WTC11 (cell line): ENCODE data around the gene LMO1. TPM values are rescaled to one million over a fixed set of nuclear protein-coding genes. Genes with fewer than 3 reads are reported as not detected.

ENCODE experiments used
- ATAC-seq: fragments of 200-7000 bp; cut with Tn5 transposase; 2 replicates; pipeline ENCODE4 v1.10.0; 2021; ENCODE audit warnings: mild to moderate bottlenecking, moderate library complexity
- CTCF ChIA-PET: fragments of 300-600 bp; sonication (Branson Sonifier 250); formaldehyde crosslinking; loops from one replicate; lab custom pipeline; 2021; ENCODE audit warnings: antibody characterized with exemption; lab: Charles Lee
- POLR2A ChIA-PET: fragments of 350-600 bp; sonication (Branson Sonifier 250); formaldehyde crosslinking; loops from one replicate; lab custom pipeline; 2021; ENCODE audit warnings: antibody characterized with exemption; lab: Charles Lee
- DNase-seq: peaks from one replicate; pipeline ENCODE4 v3.0.0; 2021; ENCODE audit warnings: low spot score
- H3K27ac Mint-ChIP-seq: 2 replicates; pipeline ENCODE4 v1.8.0; 2021; ENCODE audit warnings: mixed read lengths
- H3K27me3 Mint-ChIP-seq: 2 replicates; pipeline ENCODE4 v1.8.0; 2021; ENCODE audit warnings: low read depth, mild to moderate bottlenecking, moderate library complexity, mixed read lengths
- H3K36me3 Mint-ChIP-seq: 2 replicates; pipeline ENCODE4 v1.8.0; 2021; ENCODE audit warnings: mixed read lengths
- H3K4me1 Mint-ChIP-seq: 2 replicates; pipeline ENCODE4 v1.8.0; 2022; ENCODE audit warnings: mixed read lengths
- H3K4me3 Mint-ChIP-seq: 2 replicates; pipeline ENCODE4 v1.8.0; 2021; ENCODE audit warnings: mild to moderate bottlenecking, moderate library complexity, mixed read lengths
- H3K9me3 Mint-ChIP-seq: 2 replicates; pipeline ENCODE4 v1.8.0; 2021; ENCODE audit warnings: mixed read lengths
- ELF4 ChIP-seq: sonication (generic); formaldehyde crosslinking; IDR thresholded peaks from 2 replicates; pipeline ENCODE4 v1.8.1; 2022; ENCODE audit warnings: low read depth, mild to moderate bottlenecking, moderate library complexity, missing genetic modification reagents
- ETV6 ChIP-seq: sonication (generic); formaldehyde crosslinking; IDR thresholded peaks from 2 replicates; pipeline ENCODE4 v1.8.1; 2022; ENCODE audit warnings: mild to moderate bottlenecking, missing genetic modification reagents
- IRF2 ChIP-seq: sonication (generic); formaldehyde crosslinking; IDR thresholded peaks from 2 replicates; pipeline ENCODE4 v1.8.0; 2022; ENCODE audit warnings: low read depth, missing genetic modification reagents, borderline replicate concordance
- NFE2L1 ChIP-seq: sonication (generic); formaldehyde crosslinking; IDR thresholded peaks from 2 replicates; pipeline ENCODE4 v1.8.1; 2023; ENCODE audit warnings: missing genetic modification reagents
- TEAD4 ChIP-seq: sonication (generic); formaldehyde crosslinking; IDR thresholded peaks from 2 replicates; pipeline ENCODE4 v1.8.0; 2022; ENCODE audit warnings: mild to moderate bottlenecking, missing genetic modification reagents
- TP53 ChIP-seq: sonication (generic); formaldehyde crosslinking; IDR thresholded peaks from 2 replicates; pipeline ENCODE4 v1.8.1; 2023; ENCODE audit warnings: mild to moderate bottlenecking, missing genetic modification reagents
- ZBTB21 ChIP-seq: sonication (generic); formaldehyde crosslinking; IDR thresholded peaks from 2 replicates; pipeline ENCODE4 v1.8.1; 2023; ENCODE audit warnings: mild to moderate bottlenecking, missing genetic modification reagents, borderline replicate concordance
- ZNF219 ChIP-seq: sonication (generic); formaldehyde crosslinking; IDR thresholded peaks from 2 replicates; pipeline ENCODE4 v1.8.0; 2023; ENCODE audit warnings: missing genetic modification reagents, mild to moderate bottlenecking, borderline replicate concordance
- ZNF317 ChIP-seq: sonication (generic); formaldehyde crosslinking; IDR thresholded peaks from 2 replicates; pipeline ENCODE4 v1.8.1; 2023; ENCODE audit warnings: low read depth, mild to moderate bottlenecking, moderate library complexity, missing genetic modification reagents, borderline replicate concordance
- total RNA-seq: library from RNA; stranded (reverse); gene quantifications from 3 replicates; pipeline ENCODE4 v1.2.3, GENCODE V29; 2021
- TF ChIP-seq, protein P1 (sequence below): sonication (generic); formaldehyde crosslinking; IDR thresholded peaks from 2 replicates; pipeline ENCODE4 v1.8.1; 2022; ENCODE audit warnings: mild to moderate bottlenecking, moderate library complexity, missing genetic modification reagents
- TF ChIP-seq, protein P2 (sequence below): sonication (generic); formaldehyde crosslinking; IDR thresholded peaks from 2 replicates; pipeline ENCODE4 v1.8.1; 2023; ENCODE audit warnings: mild to moderate bottlenecking, missing genetic modification reagents, moderate library complexity
- TF ChIP-seq, protein P3 (sequence below): sonication (generic); formaldehyde crosslinking; IDR thresholded peaks from 2 replicates; pipeline ENCODE4 v1.8.1; 2022; ENCODE audit warnings: low read depth, mild to moderate bottlenecking, moderate library complexity, missing genetic modification reagents, borderline replicate concordance
- TF ChIP-seq, protein P4 (sequence below): sonication (generic); formaldehyde crosslinking; IDR thresholded peaks from 2 replicates; pipeline ENCODE4 v1.8.0; 2023; ENCODE audit warnings: missing genetic modification reagents, mild to moderate bottlenecking, borderline replicate concordance
- TF ChIP-seq, protein P5 (sequence below): sonication (generic); formaldehyde crosslinking; IDR thresholded peaks from 2 replicates; pipeline ENCODE4 v1.8.1; 2023; ENCODE audit warnings: mild to moderate bottlenecking, moderate library complexity, missing genetic modification reagents
- TF ChIP-seq, protein P6 (sequence below): fragments of 250-450 bp; sonication (Bioruptor Pico); IDR thresholded peaks from 2 replicates; pipeline ENCODE4 v2.1.2; 2022; ENCODE audit warnings: mild to moderate bottlenecking, moderate library complexity
- TF ChIP-seq, protein P7 (sequence below): fragments of 250-450 bp; sonication (Bioruptor Pico); conservative IDR thresholded peaks from 2 replicates; pipeline ENCODE4 v1.9.0; 2021; ENCODE audit warnings: mild to moderate bottlenecking
- TF ChIP-seq, protein P8 (sequence below): sonication (generic); formaldehyde crosslinking; IDR thresholded peaks from 2 replicates; pipeline ENCODE4 v1.8.1; 2022; ENCODE audit warnings: missing genetic modification reagents, borderline replicate concordance

LMO1 gene
- total RNA-seq, 1 experiment from 2014 or later, result 0.44 TPM

DNA sequence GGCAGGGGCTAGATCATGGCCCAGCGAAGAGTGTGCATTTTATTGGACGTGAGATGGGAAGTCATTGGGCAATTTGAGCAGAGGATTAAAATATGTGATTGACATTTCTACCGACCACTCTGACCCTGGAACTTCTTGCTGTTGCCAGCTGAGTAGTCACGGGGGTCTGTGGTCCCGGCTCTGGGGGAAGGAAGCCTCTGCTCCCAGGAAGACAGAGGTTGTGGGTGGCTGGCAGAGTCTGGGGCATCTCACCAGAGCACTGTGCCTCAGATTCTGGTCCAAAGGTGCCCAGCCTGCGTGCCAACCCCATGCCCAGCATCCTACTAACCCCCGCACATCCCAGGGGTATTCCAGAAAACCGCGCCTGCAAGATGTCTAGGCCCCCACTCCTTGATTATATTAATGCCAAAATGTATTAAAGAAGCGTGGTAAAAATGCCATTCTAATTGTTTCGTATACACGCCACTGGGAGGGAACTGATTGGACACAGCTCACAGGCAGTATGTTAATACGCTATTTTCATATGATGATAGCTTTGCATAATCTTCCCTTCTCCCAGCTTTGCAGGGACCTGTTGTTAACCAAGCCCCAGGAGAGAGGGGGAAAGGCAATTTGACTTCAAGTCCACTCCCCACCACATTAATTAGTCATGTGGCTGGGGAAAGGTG, 25.3 kb upstream of the LMO1 start:
- Mint-ChIP-seq H3K27me3 (peaks cover 11% of the 10 kb centered on the region), H3K36me3 (no peaks in the 10 kb centered on the region), H3K4me3 (no peak overlapping the region), H3K4me1 (peaks cover 2% of the 10 kb centered on the region), H3K27ac (no peak overlapping the region)
- TF ChIP-seq ETV6 (CRISPR knock-in tag) (no peak), ZBTB21 (no peak), ZNF219 (CRISPR knock-in tag) (no peak), TP53 (CRISPR knock-in tag) (no peak), NFE2L1 (CRISPR knock-in tag) (no peak), ELF4 (CRISPR knock-in tag) (no peak), ZNF317 (CRISPR knock-in tag) (no peak), IRF2 (CRISPR knock-in tag) (no peak), TEAD4 (CRISPR knock-in tag) (no peak)
- TF ChIP-seq, protein P1, sequence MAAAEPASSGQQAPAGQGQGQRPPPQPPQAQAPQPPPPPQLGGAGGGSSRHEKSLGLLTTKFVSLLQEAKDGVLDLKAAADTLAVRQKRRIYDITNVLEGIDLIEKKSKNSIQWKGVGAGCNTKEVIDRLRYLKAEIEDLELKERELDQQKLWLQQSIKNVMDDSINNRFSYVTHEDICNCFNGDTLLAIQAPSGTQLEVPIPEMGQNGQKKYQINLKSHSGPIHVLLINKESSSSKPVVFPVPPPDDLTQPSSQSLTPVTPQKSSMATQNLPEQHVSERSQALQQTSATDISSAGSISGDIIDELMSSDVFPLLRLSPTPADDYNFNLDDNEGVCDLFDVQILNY, result no peak
- TF ChIP-seq, protein P2, sequence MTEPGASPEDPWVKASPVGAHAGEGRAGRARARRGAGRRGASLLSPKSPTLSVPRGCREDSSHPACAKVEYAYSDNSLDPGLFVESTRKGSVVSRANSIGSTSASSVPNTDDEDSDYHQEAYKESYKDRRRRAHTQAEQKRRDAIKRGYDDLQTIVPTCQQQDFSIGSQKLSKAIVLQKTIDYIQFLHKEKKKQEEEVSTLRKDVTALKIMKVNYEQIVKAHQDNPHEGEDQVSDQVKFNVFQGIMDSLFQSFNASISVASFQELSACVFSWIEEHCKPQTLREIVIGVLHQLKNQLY, result no peak
- TF ChIP-seq, protein P3, sequence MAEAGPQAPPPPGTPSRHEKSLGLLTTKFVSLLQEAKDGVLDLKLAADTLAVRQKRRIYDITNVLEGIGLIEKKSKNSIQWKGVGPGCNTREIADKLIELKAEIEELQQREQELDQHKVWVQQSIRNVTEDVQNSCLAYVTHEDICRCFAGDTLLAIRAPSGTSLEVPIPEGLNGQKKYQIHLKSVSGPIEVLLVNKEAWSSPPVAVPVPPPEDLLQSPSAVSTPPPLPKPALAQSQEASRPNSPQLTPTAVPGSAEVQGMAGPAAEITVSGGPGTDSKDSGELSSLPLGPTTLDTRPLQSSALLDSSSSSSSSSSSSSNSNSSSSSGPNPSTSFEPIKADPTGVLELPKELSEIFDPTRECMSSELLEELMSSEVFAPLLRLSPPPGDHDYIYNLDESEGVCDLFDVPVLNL (CRISPR knock-in tag), result no peak
- TF ChIP-seq, protein P4, sequence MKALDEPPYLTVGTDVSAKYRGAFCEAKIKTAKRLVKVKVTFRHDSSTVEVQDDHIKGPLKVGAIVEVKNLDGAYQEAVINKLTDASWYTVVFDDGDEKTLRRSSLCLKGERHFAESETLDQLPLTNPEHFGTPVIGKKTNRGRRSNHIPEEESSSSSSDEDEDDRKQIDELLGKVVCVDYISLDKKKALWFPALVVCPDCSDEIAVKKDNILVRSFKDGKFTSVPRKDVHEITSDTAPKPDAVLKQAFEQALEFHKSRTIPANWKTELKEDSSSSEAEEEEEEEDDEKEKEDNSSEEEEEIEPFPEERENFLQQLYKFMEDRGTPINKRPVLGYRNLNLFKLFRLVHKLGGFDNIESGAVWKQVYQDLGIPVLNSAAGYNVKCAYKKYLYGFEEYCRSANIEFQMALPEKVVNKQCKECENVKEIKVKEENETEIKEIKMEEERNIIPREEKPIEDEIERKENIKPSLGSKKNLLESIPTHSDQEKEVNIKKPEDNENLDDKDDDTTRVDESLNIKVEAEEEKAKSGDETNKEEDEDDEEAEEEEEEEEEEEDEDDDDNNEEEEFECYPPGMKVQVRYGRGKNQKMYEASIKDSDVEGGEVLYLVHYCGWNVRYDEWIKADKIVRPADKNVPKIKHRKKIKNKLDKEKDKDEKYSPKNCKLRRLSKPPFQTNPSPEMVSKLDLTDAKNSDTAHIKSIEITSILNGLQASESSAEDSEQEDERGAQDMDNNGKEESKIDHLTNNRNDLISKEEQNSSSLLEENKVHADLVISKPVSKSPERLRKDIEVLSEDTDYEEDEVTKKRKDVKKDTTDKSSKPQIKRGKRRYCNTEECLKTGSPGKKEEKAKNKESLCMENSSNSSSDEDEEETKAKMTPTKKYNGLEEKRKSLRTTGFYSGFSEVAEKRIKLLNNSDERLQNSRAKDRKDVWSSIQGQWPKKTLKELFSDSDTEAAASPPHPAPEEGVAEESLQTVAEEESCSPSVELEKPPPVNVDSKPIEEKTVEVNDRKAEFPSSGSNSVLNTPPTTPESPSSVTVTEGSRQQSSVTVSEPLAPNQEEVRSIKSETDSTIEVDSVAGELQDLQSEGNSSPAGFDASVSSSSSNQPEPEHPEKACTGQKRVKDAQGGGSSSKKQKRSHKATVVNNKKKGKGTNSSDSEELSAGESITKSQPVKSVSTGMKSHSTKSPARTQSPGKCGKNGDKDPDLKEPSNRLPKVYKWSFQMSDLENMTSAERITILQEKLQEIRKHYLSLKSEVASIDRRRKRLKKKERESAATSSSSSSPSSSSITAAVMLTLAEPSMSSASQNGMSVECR (CRISPR knock-in tag), result no peak
- TF ChIP-seq, protein P5, sequence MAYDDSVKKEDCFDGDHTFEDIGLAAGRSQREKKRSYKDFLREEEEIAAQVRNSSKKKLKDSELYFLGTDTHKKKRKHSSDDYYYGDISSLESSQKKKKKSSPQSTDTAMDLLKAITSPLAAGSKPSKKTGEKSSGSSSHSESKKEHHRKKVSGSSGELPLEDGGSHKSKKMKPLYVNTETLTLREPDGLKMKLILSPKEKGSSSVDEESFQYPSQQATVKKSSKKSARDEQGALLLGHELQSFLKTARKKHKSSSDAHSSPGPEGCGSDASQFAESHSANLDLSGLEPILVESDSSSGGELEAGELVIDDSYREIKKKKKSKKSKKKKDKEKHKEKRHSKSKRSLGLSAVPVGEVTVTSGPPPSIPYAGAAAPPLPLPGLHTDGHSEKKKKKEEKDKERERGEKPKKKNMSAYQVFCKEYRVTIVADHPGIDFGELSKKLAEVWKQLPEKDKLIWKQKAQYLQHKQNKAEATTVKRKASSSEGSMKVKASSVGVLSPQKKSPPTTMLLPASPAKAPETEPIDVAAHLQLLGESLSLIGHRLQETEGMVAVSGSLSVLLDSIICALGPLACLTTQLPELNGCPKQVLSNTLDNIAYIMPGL (CRISPR knock-in tag), result no peak
- TF ChIP-seq, protein P6, sequence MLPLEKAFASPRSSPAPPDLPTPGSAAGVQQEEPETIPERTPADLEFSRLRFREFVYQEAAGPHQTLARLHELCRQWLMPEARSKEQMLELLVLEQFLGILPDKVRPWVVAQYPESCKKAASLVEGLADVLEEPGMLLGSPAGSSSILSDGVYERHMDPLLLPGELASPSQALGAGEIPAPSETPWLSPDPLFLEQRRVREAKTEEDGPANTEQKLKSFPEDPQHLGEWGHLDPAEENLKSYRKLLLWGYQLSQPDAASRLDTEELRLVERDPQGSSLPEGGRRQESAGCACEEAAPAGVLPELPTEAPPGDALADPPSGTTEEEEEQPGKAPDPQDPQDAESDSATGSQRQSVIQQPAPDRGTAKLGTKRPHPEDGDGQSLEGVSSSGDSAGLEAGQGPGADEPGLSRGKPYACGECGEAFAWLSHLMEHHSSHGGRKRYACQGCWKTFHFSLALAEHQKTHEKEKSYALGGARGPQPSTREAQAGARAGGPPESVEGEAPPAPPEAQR (CRISPR knock-in tag), result no peak
- TF ChIP-seq, protein P7, sequence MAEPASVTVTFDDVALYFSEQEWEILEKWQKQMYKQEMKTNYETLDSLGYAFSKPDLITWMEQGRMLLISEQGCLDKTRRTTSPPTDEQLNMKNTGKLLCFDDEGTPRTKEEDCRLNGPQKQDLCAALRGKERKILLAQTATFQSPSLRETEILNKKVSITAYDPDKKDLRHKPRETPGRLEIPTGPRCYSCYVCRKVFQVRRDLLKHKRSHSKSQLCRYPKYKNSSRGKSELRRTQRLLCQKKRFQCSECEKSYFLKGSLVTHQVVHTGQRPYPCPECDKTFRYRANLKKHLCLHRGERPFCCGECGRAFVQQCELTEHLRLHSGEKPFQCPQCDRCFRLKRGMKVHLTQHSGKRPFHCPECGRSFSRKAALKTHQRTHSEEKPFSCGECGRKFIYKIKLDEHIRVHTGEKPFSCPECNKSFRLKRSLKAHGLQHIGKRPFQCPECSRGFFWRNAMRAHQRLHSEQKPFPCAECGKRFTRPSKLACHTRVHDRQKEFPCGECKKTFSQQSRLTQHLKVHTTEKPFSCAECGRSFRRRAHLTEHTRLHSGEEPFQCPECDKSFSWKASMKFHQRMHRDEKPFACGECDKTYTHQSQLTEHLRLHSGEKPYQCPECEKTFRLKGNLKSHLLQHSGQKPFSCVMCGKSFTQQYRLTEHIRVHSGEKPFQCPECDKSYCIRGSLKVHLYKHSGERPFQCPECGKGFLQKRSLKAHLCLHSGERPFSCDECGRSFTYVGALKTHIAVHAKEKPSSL, result no peak
- TF ChIP-seq, protein P8, sequence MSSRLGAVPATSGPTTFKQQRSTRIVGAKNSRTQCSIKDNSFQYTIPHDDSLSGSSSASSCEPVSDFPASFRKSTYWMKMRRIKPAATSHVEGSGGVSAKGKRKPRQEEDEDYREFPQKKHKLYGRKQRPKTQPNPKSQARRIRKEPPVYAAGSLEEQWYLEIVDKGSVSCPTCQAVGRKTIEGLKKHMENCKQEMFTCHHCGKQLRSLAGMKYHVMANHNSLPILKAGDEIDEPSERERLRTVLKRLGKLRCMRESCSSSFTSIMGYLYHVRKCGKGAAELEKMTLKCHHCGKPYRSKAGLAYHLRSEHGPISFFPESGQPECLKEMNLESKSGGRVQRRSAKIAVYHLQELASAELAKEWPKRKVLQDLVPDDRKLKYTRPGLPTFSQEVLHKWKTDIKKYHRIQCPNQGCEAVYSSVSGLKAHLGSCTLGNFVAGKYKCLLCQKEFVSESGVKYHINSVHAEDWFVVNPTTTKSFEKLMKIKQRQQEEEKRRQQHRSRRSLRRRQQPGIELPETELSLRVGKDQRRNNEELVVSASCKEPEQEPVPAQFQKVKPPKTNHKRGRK (CRISPR knock-in tag), result no peak
- TF ChIP-seq, all 79 proteins: peak for 0
- ChIA-PET POLR2A (interaction anchor here (0.6 kb wide), 1 partner anchor 1376 kb away, joined by 3 read pairs; no protein-coding TSS in a partner anchor), CTCF (interaction anchor here (0.9 kb wide), 1 partner anchor 25 kb away, joined by 4 read pairs; the partner anchor contains the start of gene LMO1)
- H3K9me3 Mint-ChIP-seq, result no peaks in the 10 kb centered on the region
- ATAC-seq (no peak), DNase-seq (no peak)
